ENCODE results near the gene ACTRT2.

- TF ChIP-seq POLR2A (IDR thresholded peaks at IDR 0.05; ENCODE audit: low read length) = no peak
- no peak for TF ChIP-seq GATA1 (IDR thresholded peaks at IDR 0.05; ENCODE audit: low read depth, low read length)
These were observed 16.9 kb downstream of the ACTRT2 start for GRCh38 chr1:3038113-3038551.
